OCI-LY3 (cell line): Measurements from ENCODE around the gene PELI2.

Experiments
- H2AFZ ChIP-seq: fragments of 200-600, 300-600 bp; shearing (Covaris generic); 2 replicates; pipeline ENCODE4 v1.6.0; 2014; ENCODE audit warnings: antibody characterized with exemption, low read depth, low read length
- H3K27ac ChIP-seq: fragments of 200-600, 300-600 bp; sonication (generic); 2 replicates; pipeline ENCODE4 v1.5.1; 2014; ENCODE audit warnings: mild to moderate bottlenecking, low read length, moderate library complexity, mixed read lengths
- H3K27me3 ChIP-seq: fragments of 200-600, 300-600 bp; sonication (generic); 2 replicates; pipeline ENCODE4 v1.6.1; 2014; ENCODE audit warnings: low read depth, low read length, mixed read lengths
- H3K36me3 ChIP-seq: fragments of 200-600, 300-600 bp; sonication (generic); replicated peaks from 2 replicates; pipeline ENCODE3; 2014; ENCODE audit warnings: low read depth, low read length, mixed read lengths
- H3K4me1 ChIP-seq: fragments of 300-600, 200-600 bp; sonication (generic); 2 replicates; pipeline ENCODE4 v1.6.1; 2014; ENCODE audit warnings: low read length, mixed read lengths
- H3K4me2 ChIP-seq: fragments of 200-600, 300-600 bp; sonication (generic); 2 replicates; pipeline ENCODE4 v1.6.1; 2014; ENCODE audit warnings: low read length, mixed read lengths
- H3K4me3 ChIP-seq: fragments of 300-600, 200-600 bp; sonication (generic); 2 replicates; pipeline ENCODE4 v1.5.1; 2014; ENCODE audit warnings: antibody characterized with exemption, mild to moderate bottlenecking, low read length, moderate library complexity
- H3K79me2 ChIP-seq: fragments of 300-600, 200-600 bp; shearing (Covaris generic); 2 replicates; pipeline ENCODE4 v1.6.1; 2014; ENCODE audit warnings: mild to moderate bottlenecking, low read length, mixed read lengths
- H3K9ac ChIP-seq: fragments of 300-600, 200-600 bp; shearing (Covaris generic); 2 replicates; pipeline ENCODE4 v1.6.0; 2014; ENCODE audit warnings: mild to moderate bottlenecking, low read length, moderate library complexity
- H3K9me3 ChIP-seq: fragments of 200-600, 300-600 bp; shearing (Covaris generic); 2 replicates; pipeline ENCODE4 v1.6.1; 2014; ENCODE audit warnings: low read length, mixed read lengths; ENCODE audit not compliant: insufficient read depth
- H4K20me1 ChIP-seq: fragments of 200-600, 300-600 bp; sonication (generic); 2 replicates; pipeline ENCODE4 v1.6.1; 2016; ENCODE audit warnings: low read length, mixed read lengths; ENCODE audit not compliant: insufficient read depth
- CTCF ChIP-seq: fragments of 200-600, 300-600 bp; sonication (generic); IDR thresholded peaks from 2 replicates; pipeline ENCODE4 v1.5.1; 2014; ENCODE audit warnings: antibody characterized with exemption, low read length, low read depth
- EZH2phosphoT487 ChIP-seq: fragments of 200-600 bp; shearing (Covaris generic); IDR thresholded peaks from 2 replicates; pipeline ENCODE4 v1.6.1; 2018; ENCODE audit warnings: antibody characterized with exemption, mixed run types, low read depth

PELI2 gene

GRCh38 chr14:56208520-56208919 is 90.3 kb downstream of the PELI2 start:
- H3K4me3 ChIP-seq = no peak overlapping the region
- H3K4me2 ChIP-seq = no peak overlapping the region
- no peak overlapping the region for H2AFZ ChIP-seq
- H3K9ac ChIP-seq = no peak overlapping the region
- no peaks in the 10 kb centered on the region for H3K79me2 ChIP-seq
- H3K27me3 ChIP-seq = peaks cover 20% of the 10 kb centered on the region
- TF ChIP-seq CTCF = no peak
- no peak for TF ChIP-seq EZH2phosphoT487
- H3K27ac ChIP-seq = no peak overlapping the region
- no peaks in the 10 kb centered on the region for H3K9me3 ChIP-seq
- H4K20me1 ChIP-seq = no peaks in the 10 kb centered on the region
- no peaks in the 10 kb centered on the region for H3K36me3 ChIP-seq
- no peaks in the 10 kb centered on the region for H3K4me1 ChIP-seq

- H2AFZ ChIP-seq = no peak overlapping the region
- H4K20me1 ChIP-seq = no peaks in the 10 kb centered on the region
- H3K27me3 ChIP-seq = peaks cover 23% of the 10 kb centered on the region
- no peaks in the 10 kb centered on the region for H3K36me3 ChIP-seq
- H3K9ac ChIP-seq = no peak overlapping the region
- H3K79me2 ChIP-seq = no peaks in the 10 kb centered on the region
- H3K27ac ChIP-seq = no peak overlapping the region
- H3K4me2 ChIP-seq = no peak overlapping the region
- H3K4me1 ChIP-seq = no peaks in the 10 kb centered on the region
- TF ChIP-seq CTCF = no peak
- TF ChIP-seq EZH2phosphoT487 = no peak
- no peak overlapping the region for H3K4me3 ChIP-seq
- H3K9me3 ChIP-seq = no peaks in the 10 kb centered on the region
Observed at GRCh38 chr14:56210571-56210970, 92.4 kb downstream of the PELI2 start.

- H3K27me3 ChIP-seq = peaks cover 26% of the 10 kb centered on the region
- H3K9me3 ChIP-seq = no peaks in the 10 kb centered on the region
- H3K4me3 ChIP-seq = no peak overlapping the region
- H3K4me2 ChIP-seq = no peak overlapping the region
- H3K4me1 ChIP-seq = no peaks in the 10 kb centered on the region
- no peak overlapping the region for H3K9ac ChIP-seq
- H3K79me2 ChIP-seq = no peaks in the 10 kb centered on the region
- no peaks in the 10 kb centered on the region for H4K20me1 ChIP-seq
- H3K36me3 ChIP-seq = no peaks in the 10 kb centered on the region
- TF ChIP-seq CTCF (no peak), EZH2phosphoT487 (no peak)
- H3K27ac ChIP-seq = no peak overlapping the region
- no peak overlapping the region for H2AFZ ChIP-seq
Observed at GRCh38 chr14:56211084-56211483, 92.9 kb downstream of the PELI2 start.

GRCh38 chr14:56211844-56212243 is 93.6 kb downstream of the PELI2 start:
- H3K27me3 ChIP-seq = peaks cover 23% of the 10 kb centered on the region
- no peak overlapping the region for H3K4me3 ChIP-seq
- no peak overlapping the region for H3K4me2 ChIP-seq
- H3K9ac ChIP-seq = no peak overlapping the region
- H2AFZ ChIP-seq = no peak overlapping the region
- no peaks in the 10 kb centered on the region for H4K20me1 ChIP-seq
- no peaks in the 10 kb centered on the region for H3K79me2 ChIP-seq
- H3K27ac ChIP-seq = no peak overlapping the region
- TF ChIP-seq CTCF (no peak), EZH2phosphoT487 (no peak)
- H3K4me1 ChIP-seq = no peaks in the 10 kb centered on the region
- no peaks in the 10 kb centered on the region for H3K9me3 ChIP-seq
- H3K36me3 ChIP-seq = no peaks in the 10 kb centered on the region
